Measurements from ENCODE around the gene DNAH5.
"Not testable (repeated sequence)": the region's sequence is repeated elsewhere in the genome, so short reads cannot be mapped to it uniquely, and the experiment has no call there.

The DNAH5 gene

GRCh38 chr5:13944560-13945199, at the start of gene DNAH5:
TSS of gene DNAH5 (minus strand) at chr5:13944688. CDS start at chr5:13944438, 250 bp downstream.
- DNase-seq (ENCODE audit: low read depth in 3 of 3) = no peak

GRCh38 chr5:13993926-13994325, 49.4 kb upstream of the DNAH5 start:
- DNase-seq (ENCODE audit: low read depth in 3 of 3) = no peak

GRCh38 chr5:13992795-13993194, 48.3 kb upstream of the DNAH5 start:
- DNase-seq (ENCODE audit: low read depth in 3 of 3) = no peak

- DNase-seq (ENCODE audit: low read depth in 3 of 3) = no peak
Observed at GRCh38 chr5:13991365-13991764, 46.9 kb upstream of the DNAH5 start.

GRCh38 chr5:13990896-13991295, 46.4 kb upstream of the DNAH5 start:
- no peak for DNase-seq (ENCODE audit: low read depth in 3 of 3)

GRCh38 chr5:13989832-13990231, 45.3 kb upstream of the DNAH5 start:
- DNase-seq (ENCODE audit: low read depth in 3 of 3) = no peak

- DNase-seq (ENCODE audit: low read depth in 3 of 3) = no peak
Observed at GRCh38 chr5:13987843-13988464, 43.5 kb upstream of the DNAH5 start.

GRCh38 chr5:13985731-13986418, 41.4 kb upstream of the DNAH5 start:
- DNase-seq (ENCODE audit: low read depth in 3 of 3) = no peak

GRCh38 chr5:13984888-13985287, 40.4 kb upstream of the DNAH5 start:
- not testable (repeated sequence) for DNase-seq (ENCODE audit: low read depth in 3 of 3)

- no peak for DNase-seq (ENCODE audit: low read depth in 3 of 3)
Observed at GRCh38 chr5:13976867-13977830, 32.7 kb upstream of the DNAH5 start.

GRCh38 chr5:13976223-13976622, 31.7 kb upstream of the DNAH5 start:
- no peak for DNase-seq (ENCODE audit: low read depth in 3 of 3)

- no peak for DNase-seq (ENCODE audit: low read depth in 3 of 3)
Observed at GRCh38 chr5:13975246-13975645, 30.8 kb upstream of the DNAH5 start.

- no peak for DNase-seq (ENCODE audit: low read depth in 3 of 3)
Observed at GRCh38 chr5:13973724-13974123, 29.2 kb upstream of the DNAH5 start.

GRCh38 chr5:13972029-13972428, 27.5 kb upstream of the DNAH5 start:
- DNase-seq (ENCODE audit: low read depth in 3 of 3) = no peak

GRCh38 chr5:13957032-13957645, 12.7 kb upstream of the DNAH5 start:
- DNase-seq (ENCODE audit: low read depth in 3 of 3) = no peak

- no peak for DNase-seq (ENCODE audit: low read depth in 3 of 3)
Observed at GRCh38 chr5:13956471-13956870, 12.0 kb upstream of the DNAH5 start.

- DNase-seq (ENCODE audit: low read depth in 3 of 3) = no peak
Observed at GRCh38 chr5:13955896-13956295, 11.4 kb upstream of the DNAH5 start.

GRCh38 chr5:13946111-13946510, 1.6 kb upstream of the DNAH5 start:
- DNase-seq (ENCODE audit: low read depth in 3 of 3) = no peak

- DNase-seq (ENCODE audit: low read depth in 3 of 3) = no peak
Observed at GRCh38 chr5:13945271-13945670, 783 bp upstream of the DNAH5 start.

- DNase-seq (ENCODE audit: low read depth in 3 of 3) = no peak
Observed at GRCh38 chr5:13943676-13944075, 812 bp downstream of the DNAH5 start.

GRCh38 chr5:13941468-13941867, 3.0 kb downstream of the DNAH5 start:
- DNase-seq (ENCODE audit: low read depth in 3 of 3) = no peak

- DNase-seq (ENCODE audit: low read depth in 3 of 3) = no peak
Observed at GRCh38 chr5:13939638-13940037, 4.8 kb downstream of the DNAH5 start.
